AG04450 (cell line): ENCODE measurements around the gene TBXA2R. TPM values are rescaled to one million over a fixed set of nuclear protein-coding genes. Genes with fewer than 3 reads are reported as not detected.

ENCODE experiments used
- CTCF ChIA-PET: fragments of 300-600, 350-600 bp; formaldehyde crosslinking; extraction: SDS; loops from one replicate; lab custom pipeline; 2022; ENCODE audit warnings: antibody characterized with exemption, inconsistent platforms; lab: Charles Lee
- POLR2A ChIA-PET: fragments of 350-600 bp; formaldehyde crosslinking; extraction: SDS; loops from one replicate; lab custom pipeline; 2021; ENCODE audit warnings: antibody characterized with exemption, inconsistent platforms; lab: Yijun Ruan, JAX
- DNase-seq: peaks from one replicate; pipeline ENCODE4 v3.0.0-alpha.2; 2011; ENCODE audit warnings: low read depth, low spot score
- H3K27ac ChIP-seq: one replicate; pipeline ENCODE4 v1.5.1; 2012; ENCODE audit warnings: low read depth, low read length, control low read depth
- H3K27me3 ChIP-seq: one replicate; pipeline ENCODE4 v1.6.0; 2012; ENCODE audit warnings: low read length; ENCODE audit not compliant: control insufficient read depth, insufficient read depth
- H3K4me3 ChIP-seq: 2 replicates; pipeline ENCODE4 v1.5.1; 2011; ENCODE audit warnings: mild to moderate bottlenecking, low read depth, low read length, control low read depth
- H3K9me3 ChIP-seq: 2 replicates; pipeline ENCODE4 v1.5.1; 2012; ENCODE audit warnings: low read length; ENCODE audit not compliant: control insufficient read depth, insufficient read depth
- polyA plus RNA-seq: library from polyadenylated mRNA; depleted of rRNA; stranded (reverse); fragments of >200 nt; gene quantifications from 2 replicates; pipeline ENCODE4 v1.2.3, GENCODE V29; 2011
- TF ChIP-seq, protein P1 (sequence below): IDR thresholded peaks from 2 replicates; pipeline ENCODE4 v1.5.1; 2011; ENCODE audit warnings: low read depth, low read length, control low read depth, inconsistent platforms

Gene TBXA2R
- polyA plus RNA-seq, 1 experiment: 0.84 TPM

DNA sequence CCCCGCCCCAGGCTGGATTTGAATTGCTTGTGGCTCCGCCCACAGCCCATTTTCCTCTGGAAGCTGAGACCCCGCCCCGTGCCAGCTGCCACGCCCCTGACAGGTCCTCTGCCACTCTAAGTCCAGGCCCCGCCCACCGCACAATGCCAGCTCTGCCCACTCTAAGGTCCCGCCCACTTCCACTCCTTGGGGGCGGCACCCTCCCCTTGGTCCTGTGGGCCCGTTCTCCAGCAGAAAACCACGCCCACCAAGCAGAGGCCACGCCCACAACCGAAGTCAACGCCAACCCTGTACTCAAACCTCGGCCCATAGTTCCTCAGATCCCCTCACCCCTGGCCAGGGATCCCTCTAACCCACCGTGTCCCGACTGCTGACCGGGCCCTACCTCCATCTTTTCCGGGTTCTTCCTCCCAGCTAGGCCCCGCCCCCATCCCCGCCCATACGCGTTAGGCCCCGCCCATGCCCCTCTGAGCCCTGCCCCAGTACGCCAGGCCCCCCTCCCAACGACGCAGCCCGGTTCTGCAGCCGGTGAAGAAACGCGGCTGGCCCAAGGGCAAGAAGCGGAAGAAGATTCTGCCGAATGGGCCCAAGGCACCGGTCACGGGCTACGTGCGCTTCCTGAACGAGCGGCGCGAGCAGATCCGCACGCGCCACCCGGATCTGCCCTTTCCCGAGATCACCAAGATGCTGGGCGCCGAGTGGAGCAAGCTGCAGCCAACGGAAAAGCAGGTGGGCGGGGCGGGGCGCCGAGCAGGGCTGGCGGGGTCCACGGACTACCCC lies 32.6 kb downstream of the TBXA2R start:
- no peak overlapping the region for H3K27ac ChIP-seq

DNA sequence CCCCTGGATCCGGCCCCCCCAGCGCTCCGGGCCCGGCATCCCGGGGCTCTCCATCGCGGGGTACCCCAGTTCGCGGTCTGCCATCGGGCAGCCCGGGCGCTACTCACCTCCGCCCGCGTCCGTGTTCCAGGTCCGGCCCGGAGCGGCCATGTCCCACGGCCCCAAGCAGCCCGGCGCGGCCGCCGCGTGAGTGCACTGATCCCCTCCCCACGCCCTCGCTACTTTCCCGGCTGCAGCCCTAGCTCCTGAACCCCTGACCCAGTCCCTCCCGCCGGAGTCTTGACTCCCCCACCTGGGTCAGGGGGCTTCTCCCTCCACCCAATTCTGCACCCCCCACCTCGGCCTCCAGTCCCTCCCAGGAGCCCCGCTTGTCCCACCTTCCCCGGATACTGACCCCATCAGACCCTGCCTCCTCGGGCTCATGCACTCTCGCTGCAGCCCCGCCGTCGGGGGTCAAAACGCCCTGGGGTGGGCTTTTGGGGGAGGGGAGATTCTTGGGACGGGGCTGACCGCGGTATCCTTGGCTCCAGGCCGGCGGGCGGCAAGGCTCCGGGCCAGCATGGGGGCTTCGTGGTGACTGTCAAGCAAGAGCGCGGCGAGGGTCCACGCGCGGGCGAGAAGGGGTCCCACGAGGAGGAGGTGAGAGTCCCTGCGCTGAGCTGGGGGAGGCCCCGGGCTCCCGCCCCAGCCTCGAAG lies 33.4 kb downstream of the TBXA2R start:
- H3K27ac ChIP-seq: peak overlapping the region; percentile 61
- ChIA-PET CTCF (no interaction called here), POLR2A (no interaction called here)
- H3K27me3 ChIP-seq: no peaks in the 10 kb centered on the region
- TF ChIP-seq, protein P1, sequence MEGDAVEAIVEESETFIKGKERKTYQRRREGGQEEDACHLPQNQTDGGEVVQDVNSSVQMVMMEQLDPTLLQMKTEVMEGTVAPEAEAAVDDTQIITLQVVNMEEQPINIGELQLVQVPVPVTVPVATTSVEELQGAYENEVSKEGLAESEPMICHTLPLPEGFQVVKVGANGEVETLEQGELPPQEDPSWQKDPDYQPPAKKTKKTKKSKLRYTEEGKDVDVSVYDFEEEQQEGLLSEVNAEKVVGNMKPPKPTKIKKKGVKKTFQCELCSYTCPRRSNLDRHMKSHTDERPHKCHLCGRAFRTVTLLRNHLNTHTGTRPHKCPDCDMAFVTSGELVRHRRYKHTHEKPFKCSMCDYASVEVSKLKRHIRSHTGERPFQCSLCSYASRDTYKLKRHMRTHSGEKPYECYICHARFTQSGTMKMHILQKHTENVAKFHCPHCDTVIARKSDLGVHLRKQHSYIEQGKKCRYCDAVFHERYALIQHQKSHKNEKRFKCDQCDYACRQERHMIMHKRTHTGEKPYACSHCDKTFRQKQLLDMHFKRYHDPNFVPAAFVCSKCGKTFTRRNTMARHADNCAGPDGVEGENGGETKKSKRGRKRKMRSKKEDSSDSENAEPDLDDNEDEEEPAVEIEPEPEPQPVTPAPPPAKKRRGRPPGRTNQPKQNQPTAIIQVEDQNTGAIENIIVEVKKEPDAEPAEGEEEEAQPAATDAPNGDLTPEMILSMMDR: no peak
- peak overlapping the region; percentile 80 for H3K4me3 ChIP-seq
- no peak for DNase-seq
- no peaks in the 10 kb centered on the region; the same call in 1 of the 2 replicates for H3K9me3 ChIP-seq

More for the DNA sequence above, 32.6 kb downstream of the TBXA2R start:
- Histone ChIP-seq H3K4me3 (peak overlapping the region; percentile 80), H3K27me3 (no peaks in the 10 kb centered on the region), H3K9me3 (no peaks in the 10 kb centered on the region; the same call in 1 of the 2 replicates)
- peak; percentile 75 for DNase-seq
- ChIA-PET CTCF (no interaction called here), POLR2A (interaction anchor here (0.5 kb wide), 2 partner anchors 236 to 1914 kb away, joined by 3 read pairs; no protein-coding TSS in a partner anchor)
- TF ChIP-seq, protein P1: no peak

DNA sequence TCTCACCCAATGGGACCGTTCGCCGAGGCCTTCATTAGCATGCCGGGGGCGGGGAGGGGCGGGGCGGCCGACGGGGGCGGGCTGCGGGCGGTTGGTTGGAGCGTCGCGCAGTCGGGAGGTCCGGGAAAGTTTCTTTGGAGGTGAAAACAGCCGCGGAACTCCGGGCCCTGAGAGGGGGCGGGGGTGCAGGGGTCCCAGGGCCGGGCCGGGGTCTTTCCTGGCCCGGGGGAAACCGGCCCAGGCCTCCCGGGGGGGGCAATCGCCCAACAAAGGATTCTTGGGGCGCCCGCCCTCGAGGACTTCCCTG lies 33.9 kb downstream of the TBXA2R start, which contains the start of gene HMG20B:
HMG20B (plus strand) TSS at position 90 of the 307 bp plus-strand sequence. CDS start 366 bp downstream, outside the sequence.
- Histone ChIP-seq H3K27me3 (no peaks in the 10 kb centered on the region), H3K27ac (peak within 1 kb of the TSS; percentile 61), H3K4me3 (peak within 1 kb of the TSS; percentile 80), H3K9me3 (no peaks in the 10 kb centered on the region; the same call in 1 of the 2 replicates)
- TF ChIP-seq, protein P1: no peak
- ChIA-PET POLR2A (no interaction called here), CTCF (no interaction called here)
- no peak for DNase-seq

DNA sequence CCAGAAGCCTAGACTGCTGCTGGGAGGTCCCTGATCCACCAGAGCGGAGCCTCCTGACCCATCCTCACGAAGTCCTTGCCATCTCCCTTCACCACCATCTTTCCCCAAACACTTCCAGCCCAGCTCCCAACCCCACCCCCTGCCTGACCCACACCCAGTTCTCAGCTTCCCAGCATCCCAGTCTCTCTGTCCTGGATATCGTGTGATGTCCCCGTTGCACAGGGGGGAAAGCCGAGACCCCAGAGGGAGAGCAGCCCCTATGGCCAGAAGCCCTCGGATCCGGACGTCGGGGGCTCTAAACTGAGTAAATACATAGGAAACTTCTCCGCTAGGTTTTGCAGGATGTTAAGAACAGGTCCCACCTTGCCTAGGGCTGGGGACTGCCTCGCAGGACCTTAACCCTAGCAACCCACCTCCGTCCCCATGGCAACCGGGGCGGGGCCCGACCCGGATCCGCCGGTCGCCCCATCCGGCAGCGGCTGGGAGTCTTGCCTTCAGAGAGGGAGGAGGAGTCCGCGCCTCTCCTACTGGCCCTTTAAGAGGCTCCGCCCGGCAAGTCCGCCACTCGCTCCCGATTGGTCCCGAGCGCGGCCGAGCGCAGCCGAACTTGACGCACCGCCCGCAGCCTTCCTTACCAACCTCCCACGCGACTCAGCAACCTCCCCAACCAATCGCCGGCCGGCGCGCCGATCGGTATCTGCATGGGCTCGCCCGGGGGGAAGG lies 34.4 kb downstream of the TBXA2R start:
- Histone ChIP-seq H3K27me3 (no peaks in the 10 kb centered on the region), H3K27ac (peak overlapping the region; percentile 21), H3K4me3 (peak overlapping the region; percentile 68), H3K9me3 (no peaks in the 10 kb centered on the region; the same call in 1 of the 2 replicates)
- DNase-seq: peak; percentile 99
- TF ChIP-seq, protein P1: no peak
- POLR2A ChIA-PET: no interaction called here
- CTCF ChIA-PET: no interaction called here
